CD14-positive monocyte (primary cell): ENCODE results near the gene MROH8. TPM values are rescaled to one million over a fixed set of nuclear protein-coding genes. Genes with fewer than 3 reads are reported as not detected.

Source experiments
- DNase-seq, 3 donors: peaks; one replicate each; pipeline ENCODE4 v3.0.0-alpha.2; 2011 to 2022
- H2AFZ ChIP-seq: 2 replicates; pipeline ENCODE4 v1.6.0; 2012; ENCODE audit warnings: mild to moderate bottlenecking, low read depth, low read length, inconsistent platforms; ENCODE audit not compliant: insufficient read depth, poor library complexity, severe bottlenecking
- H3K27ac ChIP-seq, 2 donors: 1 replicate in 1 of 2; 2 replicates in 1 of 2; pipeline ENCODE4 v1.5.1; 2012 to 2013; ENCODE audit warnings: low read length in 2 of 2, control low read depth in 1 of 2, inconsistent platforms in 1 of 2, low read depth in 1 of 2, mild to moderate bottlenecking in 1 of 2
- H3K27me3 ChIP-seq, 2 donors: one replicate each; pipeline versions ENCODE4 v1.6.0 to v1.6.1; 2011 to 2013; ENCODE audit warnings: low read length in 2 of 2; ENCODE audit not compliant: control insufficient read depth in 2 of 2, insufficient read depth in 2 of 2
- H3K36me3 ChIP-seq, 2 donors: replicated peaks in 1 of 2; 1 replicate in 1 of 2; 2 replicates in 1 of 2; pipeline versions ENCODE4 v1.5.1 to v1.6.1; 2012 to 2013; ENCODE audit warnings: low read length in 2 of 2, control low read depth in 1 of 2, inconsistent platforms in 1 of 2, mild to moderate bottlenecking in 1 of 2; ENCODE audit not compliant: insufficient read depth in 2 of 2, control insufficient read depth in 1 of 2
- H3K4me1 ChIP-seq, 2 donors: 1 replicate in 1 of 2; 2 replicates in 1 of 2; pipeline versions ENCODE4 v1.5.1 to v1.6.1; 2012 to 2013; ENCODE audit warnings: low read length in 2 of 2, control low read depth in 1 of 2, inconsistent platforms in 1 of 2, mild to moderate bottlenecking in 1 of 2, moderate library complexity in 1 of 2; ENCODE audit not compliant: insufficient read depth in 2 of 2, control insufficient read depth in 1 of 2
- H3K4me2 ChIP-seq: replicated peaks from 2 replicates; pipeline ENCODE3; 2012; ENCODE audit warnings: low read length, moderate library complexity, mild to moderate bottlenecking; ENCODE audit not compliant: poor library complexity, severe bottlenecking; ENCODE audit errors: extremely low read depth
- H3K4me3 ChIP-seq, 3 experiments: fragments of 200-600 bp in 1 of 3; sonication (generic) in 1 of 3; replicated peaks in 1 of 3; 1 replicate in 2 of 3; 2 replicates in 1 of 3; pipeline ENCODE4 v1.5.1; 2011 to 2013; ENCODE audit warnings: low read length in 3 of 3, mild to moderate bottlenecking in 3 of 3, control low read depth in 2 of 3, low read depth in 2 of 3, inconsistent platforms in 1 of 3, moderate library complexity in 1 of 3
- H3K79me2 ChIP-seq: 2 replicates; pipeline ENCODE4 v1.6.0; 2012; ENCODE audit warnings: mild to moderate bottlenecking, control low read depth, inconsistent platforms, low read length, moderate library complexity; ENCODE audit not compliant: insufficient read depth
- H3K9ac ChIP-seq: 2 replicates; pipeline ENCODE4 v1.6.0; 2017; ENCODE audit warnings: low read length, mild to moderate bottlenecking; ENCODE audit not compliant: insufficient read depth, poor library complexity, severe bottlenecking
- H3K9me3 ChIP-seq, 2 donors: replicated peaks in 1 of 2; 1 replicate in 1 of 2; 2 replicates in 1 of 2; pipeline versions ENCODE4 v1.5.1 to v1.6.1; 2012 to 2013; ENCODE audit warnings: low read length in 2 of 2, control low read depth in 1 of 2; ENCODE audit not compliant: control insufficient read depth in 1 of 2, insufficient read depth in 1 of 2
- H4K20me1 ChIP-seq: 2 replicates; pipeline ENCODE4 v1.6.0; 2012; ENCODE audit warnings: mild to moderate bottlenecking, low read length, control low read depth, moderate library complexity; ENCODE audit not compliant: insufficient read depth
- H3K27ac Mint-ChIP-seq, 7 donors: one replicate each; pipeline ENCODE4 v1.8.0; 2020; ENCODE audit warnings: mild to moderate bottlenecking in 7 of 7, mixed read lengths in 7 of 7, moderate library complexity in 6 of 7, inconsistent platforms in 2 of 7
- H3K27me3 Mint-ChIP-seq, 3 donors: one replicate each; pipeline ENCODE4 v1.8.0; 2021 to 2022; ENCODE audit warnings: low read depth in 3 of 3, mild to moderate bottlenecking in 3 of 3, mixed read lengths in 3 of 3, moderate library complexity in 3 of 3, inconsistent platforms in 1 of 3
- H3K36me3 Mint-ChIP-seq, 2 donors: one replicate each; pipeline ENCODE4 v1.8.0; 2020; ENCODE audit warnings: mixed read lengths in 2 of 2, inconsistent platforms in 1 of 2, mild to moderate bottlenecking in 1 of 2
- H3K4me1 Mint-ChIP-seq: one replicate; pipeline ENCODE4 v1.8.0; 2020; ENCODE audit warnings: mild to moderate bottlenecking, mixed read lengths
- H3K4me3 Mint-ChIP-seq, 2 donors: one replicate each; pipeline ENCODE4 v1.8.0; 2020; ENCODE audit warnings: mild to moderate bottlenecking in 2 of 2, mixed read lengths in 2 of 2, moderate library complexity in 1 of 2
- H3K9me3 Mint-ChIP-seq, 7 donors: one replicate each; pipeline ENCODE4 v1.8.0; 2020 to 2022; ENCODE audit warnings: mixed read lengths in 7 of 7, mild to moderate bottlenecking in 6 of 7, moderate library complexity in 6 of 7, inconsistent platforms in 2 of 7
- CTCF ChIP-seq: fragments of 200-600 bp; IDR thresholded peaks from one replicate; pipeline ENCODE4 v1.8.0; 2022; ENCODE audit warnings: antibody characterized with exemption, mild to moderate bottlenecking
- WGBS: methylation state at CpG from one replicate; pipeline ENCODE4 v1.1.5; 2013; ENCODE audit warnings: missing lambda C conversion rate; ENCODE audit not compliant: insufficient coverage; 5-methylcytosine and 5-hydroxymethylcytosine counted together
- intact Hi-C, 2 donors: fragments of 100-400 bp; cut with micrococcal nuclease; formaldehyde crosslinking; loops; one replicate each; pipeline versions ENCODE4 v1.15.0 to v1.15.1; 2023
- polyA plus RNA-seq, 3 donors: library from polyadenylated mRNA; depleted of rRNA in 1 of 3; unstranded in 2 of 3; stranded (reverse) in 1 of 3; fragments of 300-500 nt in 2 of 3; fragments of >200 nt in 1 of 3; fragmentation: Illumina TruSeq in 2 of 3; gene quantifications; 1 replicate in 2 of 3; 2 replicates in 1 of 3; pipeline ENCODE4 v1.2.3, GENCODE V29; 2012 to 2021

MROH8 gene
- polyA plus RNA-seq, 3 donors, result 0.08 to 1.0 (median 0.52) TPM

- peaks cover 14% of the 10 kb centered on the region for H3K4me1 Mint-ChIP-seq
- H3K4me2 ChIP-seq, result no peak overlapping the region
- intact Hi-C loops, result loop anchor here in 1 of 2 donors (2.0 to 5.0 kb wide), 2 partner anchors 43 to 45 kb away; partner anchors contain the start of genes MROH8 and RPN2
- no peak overlapping the region for H3K9ac ChIP-seq
- H3K9me3 Mint-ChIP-seq, result no peaks in the 10 kb centered on the region
- peak overlapping the region; percentile 35 to 93 (median 61) for H3K27ac Mint-ChIP-seq
- H3K36me3 Mint-ChIP-seq, result peaks cover 59 to 83% of the 10 kb centered on the region in 2 donors
- no peaks in the 10 kb centered on the region for H4K20me1 ChIP-seq
- no peak for TF ChIP-seq CTCF
- H3K4me3 Mint-ChIP-seq, result no peak overlapping the region
- WGBS, result 100% methylated on average over 1 of the region's 4 CpGs
- no peak for DNase-seq
- peaks cover 0 to 3% (median 2%) of the 10 kb centered on the region in 3 donors for H3K27me3 Mint-ChIP-seq
- H3K27me3 ChIP-seq, result no peaks in the 10 kb centered on the region
- H3K36me3 ChIP-seq, result peaks cover 59 to 86% of the 10 kb centered on the region in 2 donors
- H2AFZ ChIP-seq, result no peak overlapping the region
- no peaks in the 10 kb centered on the region for H3K9me3 ChIP-seq
- peak overlapping the region in 1 of 2 donors; percentile 81 for H3K27ac ChIP-seq
- peaks cover 4% of the 10 kb centered on the region for H3K79me2 ChIP-seq
- peaks cover 13 to 16% of the 10 kb centered on the region in 2 donors for H3K4me1 ChIP-seq
- H3K4me3 ChIP-seq, result no peak overlapping the region
Measured at GRCh38 chr20:37222086-37222485, 42.7 kb upstream of the MROH8 start.

GRCh38 chr20:37220731-37221130, 41.4 kb upstream of the MROH8 start:
- Mint-ChIP-seq H3K9me3 (no peaks in the 10 kb centered on the region), H3K4me1 (peaks cover 14% of the 10 kb centered on the region), H3K27ac (peak overlapping the region in 1 of 7 donors; percentile 25), H3K36me3 (peaks cover 57 to 83% of the 10 kb centered on the region in 2 donors), H3K4me3 (no peak overlapping the region), H3K27me3 (peaks cover 0 to 2% (median 0%) of the 10 kb centered on the region in 3 donors)
- Histone ChIP-seq H3K4me1 (peaks cover 13 to 16% of the 10 kb centered on the region in 2 donors), H3K27me3 (no peaks in the 10 kb centered on the region), H4K20me1 (no peaks in the 10 kb centered on the region), H3K4me2 (no peak overlapping the region), H3K36me3 (peaks cover 59 to 85% of the 10 kb centered on the region in 2 donors), H3K9ac (no peak overlapping the region), H2AFZ (no peak overlapping the region), H3K4me3 (no peak overlapping the region), H3K79me2 (peaks cover 4% of the 10 kb centered on the region), H3K9me3 (no peaks in the 10 kb centered on the region), H3K27ac (no peak overlapping the region)
- 82% methylated on average over 3 of the region's 3 CpGs for WGBS
- TF ChIP-seq CTCF, result no peak
- intact Hi-C loops, result loop anchor here in 1 of 2 donors (5.0 kb wide), 1 partner anchor 47 kb away; no protein-coding TSS in a partner anchor
- no peak for DNase-seq
